Measurements from ENCODE around the gene PREP. TPM values are rescaled to one million over a fixed set of nuclear protein-coding genes. Genes with fewer than 3 reads are reported as not detected.

PREP gene
- total RNA-seq, 1 donor from 2014 or later: 25.2 TPM

- no peaks in the 10 kb centered on the region for H3K27me3 ChIP-seq (ENCODE audit: low read depth)
- no peak overlapping the region for H3K4me3 ChIP-seq
- TF ChIP-seq CTCF (IDR thresholded peaks at IDR 0.05; ENCODE audit: borderline replicate concordance): peak; percentile 32
- H3K36me3 ChIP-seq: peaks cover 24% of the 10 kb centered on the region
- no peak overlapping the region for H3K27ac ChIP-seq (replicated peaks)
- peaks cover 11% of the 10 kb centered on the region for H3K9me3 ChIP-seq (replicated peaks)
- intact Hi-C loops (cut with micrococcal nuclease): no loop called here
- no peak for DNase-seq
- peaks cover 16% of the 10 kb centered on the region for H3K4me1 ChIP-seq
Measured at GRCh38 chr6:105359419-105360370, 43.2 kb downstream of the PREP start.

- intact Hi-C loops (cut with micrococcal nuclease): no loop called here
- Histone ChIP-seq H3K9me3 (replicated peaks) (peaks cover 11% of the 10 kb centered on the region), H3K4me1 (peaks cover 18% of the 10 kb centered on the region), H3K36me3 (peaks cover 23% of the 10 kb centered on the region), H3K27me3 (ENCODE audit: low read depth) (no peaks in the 10 kb centered on the region), H3K4me3 (no peak overlapping the region), H3K27ac (replicated peaks) (no peak overlapping the region)
- TF ChIP-seq CTCF (IDR thresholded peaks at IDR 0.05; ENCODE audit: borderline replicate concordance): no peak
- DNase-seq: no peak
Measured at GRCh38 chr6:105357165-105357564, 45.7 kb downstream of the PREP start.

- intact Hi-C loops (cut with micrococcal nuclease): no loop called here
- peaks cover 11% of the 10 kb centered on the region for H3K9me3 ChIP-seq (replicated peaks)
- no peak overlapping the region for H3K4me3 ChIP-seq
- H3K27ac ChIP-seq (replicated peaks): peak overlapping the region; percentile 34
- peaks cover 44% of the 10 kb centered on the region for H3K36me3 ChIP-seq
- H3K4me1 ChIP-seq: peaks cover 13% of the 10 kb centered on the region
- DNase-seq: no peak
- TF ChIP-seq CTCF (IDR thresholded peaks at IDR 0.05; ENCODE audit: borderline replicate concordance): no peak
- H3K27me3 ChIP-seq (ENCODE audit: low read depth): no peaks in the 10 kb centered on the region
Measured at GRCh38 chr6:105352037-105352617, 50.8 kb downstream of the PREP start.

- no peak for DNase-seq
- Histone ChIP-seq H3K27ac (replicated peaks) (no peak overlapping the region), H3K27me3 (ENCODE audit: low read depth) (no peaks in the 10 kb centered on the region), H3K36me3 (peaks cover 33% of the 10 kb centered on the region), H3K4me3 (no peak overlapping the region), H3K4me1 (peaks cover 25% of the 10 kb centered on the region), H3K9me3 (replicated peaks) (peaks cover 4% of the 10 kb centered on the region)
- TF ChIP-seq CTCF (IDR thresholded peaks at IDR 0.05; ENCODE audit: borderline replicate concordance): no peak
- intact Hi-C loops (cut with micrococcal nuclease): no loop called here
Measured at GRCh38 chr6:105348897-105349296, 54.0 kb downstream of the PREP start.

- DNase-seq: no peak
- peaks cover 17% of the 10 kb centered on the region for H3K4me1 ChIP-seq
- H3K27ac ChIP-seq (replicated peaks): peak overlapping the region; percentile 65
- H3K4me3 ChIP-seq: no peak overlapping the region
- no peak for TF ChIP-seq CTCF (IDR thresholded peaks at IDR 0.05; ENCODE audit: borderline replicate concordance)
- no peaks in the 10 kb centered on the region for H3K27me3 ChIP-seq (ENCODE audit: low read depth)
- intact Hi-C loops (cut with micrococcal nuclease): no loop called here
- H3K36me3 ChIP-seq: peaks cover 19% of the 10 kb centered on the region
- H3K9me3 ChIP-seq (replicated peaks): peaks cover 4% of the 10 kb centered on the region
Measured at GRCh38 chr6:105346052-105346451, 56.8 kb downstream of the PREP start.
